HepG2 (cell line): ENCODE measurements around the gene ELP1. TPM values are rescaled to one million over a fixed set of nuclear protein-coding genes. Genes with fewer than 3 reads are reported as not detected.
A peak's percentile ranks its signal among the peaks of the same experiment; 100 is the strongest.

Experiments
- BRCA1 ChIP-seq: sonication (generic); formaldehyde crosslinking; IDR thresholded peaks from 2 replicates; pipeline ENCODE4 v1.4.0; 2020; ENCODE audit warnings: missing genetic modification reagents
- CREB1 ChIP-seq, 2 experiments: fragments of 450-650 bp in 1 of 2; IDR thresholded peaks; 2 replicates each; pipeline ENCODE4 v1.6.1; 2016 to 2017; ENCODE audit warnings: control low read depth in 1 of 2, mild to moderate bottlenecking in 1 of 2, missing compliant biosample characterization in 1 of 2, missing genetic modification characterization in 1 of 2
- GTF2F1 ChIP-seq: fragments of 150-350 bp; IDR thresholded peaks from 2 replicates; pipeline ENCODE4 v1.6.1; 2014; ENCODE audit warnings: low read length
- MED1 ChIP-seq: sonication (generic); formaldehyde crosslinking; IDR thresholded peaks from 2 replicates; pipeline ENCODE4 v1.4.0; 2020; ENCODE audit warnings: missing genetic modification reagents
- MXI1 ChIP-seq: IDR thresholded peaks from 3 replicates; pipeline ENCODE4 v1.6.1; 2012; ENCODE audit warnings: low read depth, low read length, inconsistent platforms, borderline replicate concordance
- RAD51 ChIP-seq: fragments of 450-650 bp; IDR thresholded peaks from 2 replicates; pipeline ENCODE4 v1.6.1; 2016; ENCODE audit warnings: borderline replicate concordance
- SP4 ChIP-seq: sonication (generic); formaldehyde crosslinking; IDR thresholded peaks from 2 replicates; pipeline ENCODE4 v1.8.1; 2023; ENCODE audit warnings: mild to moderate bottlenecking, missing genetic modification reagents
- TSC22D2 ChIP-seq: sonication (generic); formaldehyde crosslinking; IDR thresholded peaks from 2 replicates; pipeline ENCODE4 v1.5.1; 2020; ENCODE audit warnings: missing genetic modification reagents, mild to moderate bottlenecking, borderline replicate concordance
- WIZ ChIP-seq: sonication (generic); formaldehyde crosslinking; IDR thresholded peaks from 2 replicates; pipeline ENCODE4 v1.5.1; 2020; ENCODE audit warnings: mild to moderate bottlenecking, missing genetic modification reagents
- ZNF282 ChIP-seq: fragments of 450-650 bp; IDR thresholded peaks from 2 replicates; pipeline ENCODE4 v1.6.1; 2018; ENCODE audit not compliant: partially characterized antibody
- ZNF350 ChIP-seq: sonication (generic); formaldehyde crosslinking; IDR thresholded peaks from 2 replicates; pipeline ENCODE4 v1.4.0; 2020; ENCODE audit warnings: mild to moderate bottlenecking, low read depth, missing genetic modification reagents, borderline replicate concordance
- polyA plus RNA-seq, 8 experiments: library from polyadenylated mRNA; depleted of rRNA in 3 of 8; stranded (reverse) in 7 of 8; unstranded in 1 of 8; fragments of >200 nt; fragmentation: Illumina TruSeq in 4 of 8; extraction: Trizol in 4 of 8; gene quantifications; 2 replicates each; pipeline versions ENCODE4 v1.2.1 to v1.2.3, GENCODE V29; 2011 to 2016; ENCODE audit warnings: low read depth in 4 of 8, missing spikeins in 1 of 8, mixed read lengths in 1 of 8; ENCODE audit not compliant: insufficient read depth in 1 of 8
- total RNA-seq, 5 experiments: library from RNA; depleted of rRNA; stranded (reverse); fragments of >200 nt; fragmentation: Illumina TruSeq; extraction: Trizol; gene quantifications; 2 replicates each; pipeline ENCODE4 v1.2.3, GENCODE V29; 2016; ENCODE audit warnings: low read depth in 1 of 5
- TF ChIP-seq, protein P1 (sequence below): IDR thresholded peaks from 2 replicates; pipeline ENCODE4 v1.6.1; 2018; ENCODE audit warnings: missing genetic modification reagents
- TF ChIP-seq, protein P2 (sequence below): sonication (generic); formaldehyde crosslinking; IDR thresholded peaks from 2 replicates; pipeline ENCODE4 v1.5.0; 2020; ENCODE audit warnings: missing genetic modification reagents, mild to moderate bottlenecking, borderline replicate concordance
- TF ChIP-seq, protein P3 (sequence below): IDR thresholded peaks from 2 replicates; pipeline ENCODE4 v1.6.1; 2016; ENCODE audit warnings: mild to moderate bottlenecking, missing biosample characterization, missing genetic modification reagents
- TF ChIP-seq, protein P4 (sequence below): IDR thresholded peaks from 2 replicates; pipeline ENCODE4 v1.6.1; 2012; ENCODE audit warnings: low read depth, low read length, improper control_type of control experiment
- TF ChIP-seq, protein P5 (sequence below): IDR thresholded peaks from 2 replicates; pipeline ENCODE4 v1.6.1; 2016; ENCODE audit warnings: mild to moderate bottlenecking
- TF ChIP-seq, protein P6 (sequence below): sonication (generic); formaldehyde crosslinking; IDR thresholded peaks from 2 replicates; pipeline ENCODE4 v1.4.0; 2020; ENCODE audit warnings: missing genetic modification reagents
- TF ChIP-seq, protein P7 (sequence below): sonication (generic); formaldehyde crosslinking; IDR thresholded peaks from 2 replicates; pipeline ENCODE4 v1.5.0; 2020; ENCODE audit warnings: mild to moderate bottlenecking, missing genetic modification reagents

ELP1 gene
- total and polyA plus RNA-seq, 2 of the 13 experiments (the other 11 are each of a cell fraction or from before 2014, with no cell fraction given), result 157 to 275 TPM

DNA sequence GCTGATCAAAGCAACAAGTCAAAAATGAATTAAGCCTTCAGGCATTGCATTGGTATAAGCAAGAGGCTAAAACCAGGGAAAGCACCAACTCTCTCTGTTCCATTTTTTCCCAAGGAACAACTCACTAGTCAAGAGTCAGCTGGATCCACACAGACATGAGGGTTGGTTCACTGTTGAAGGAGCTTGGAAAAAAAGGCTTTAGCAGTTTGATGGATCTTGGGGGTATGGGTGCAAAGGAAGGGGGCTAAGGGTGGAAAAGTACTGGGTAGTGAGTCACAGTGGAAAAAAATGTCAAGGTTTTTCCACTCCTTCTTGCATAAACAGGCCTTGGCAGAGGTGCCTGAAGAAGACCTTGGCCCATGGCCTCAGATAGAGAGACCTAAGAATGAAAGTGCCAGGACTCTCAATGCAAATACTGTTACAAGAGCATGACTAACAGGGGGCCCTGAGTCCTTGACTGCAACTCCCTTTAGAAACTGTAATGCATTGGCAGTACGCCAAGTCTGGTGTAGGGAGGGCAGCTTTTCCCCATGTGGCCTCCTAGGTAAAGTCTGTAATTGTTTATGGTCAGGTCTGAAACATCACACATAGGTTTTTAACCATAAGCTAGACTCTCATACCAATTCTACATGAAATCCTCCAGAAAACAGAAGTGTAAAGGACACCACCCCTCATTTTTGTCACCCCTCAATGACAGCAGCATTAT is 48.1 kb downstream of the ELP1 start (continued):
- TF ChIP-seq, protein P1, sequence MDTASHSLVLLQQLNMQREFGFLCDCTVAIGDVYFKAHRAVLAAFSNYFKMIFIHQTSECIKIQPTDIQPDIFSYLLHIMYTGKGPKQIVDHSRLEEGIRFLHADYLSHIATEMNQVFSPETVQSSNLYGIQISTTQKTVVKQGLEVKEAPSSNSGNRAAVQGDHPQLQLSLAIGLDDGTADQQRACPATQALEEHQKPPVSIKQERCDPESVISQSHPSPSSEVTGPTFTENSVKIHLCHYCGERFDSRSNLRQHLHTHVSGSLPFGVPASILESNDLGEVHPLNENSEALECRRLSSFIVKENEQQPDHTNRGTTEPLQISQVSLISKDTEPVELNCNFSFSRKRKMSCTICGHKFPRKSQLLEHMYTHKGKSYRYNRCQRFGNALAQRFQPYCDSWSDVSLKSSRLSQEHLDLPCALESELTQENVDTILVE (CRISPR knock-in tag), result peak; percentile 81
- TF ChIP-seq ZNF282 (no peak), MED1 (CRISPR knock-in tag) (peak; percentile 100), BRCA1 (CRISPR knock-in tag) (0 out of 2 replicates have a peak, but pooled peaks have one; percentile 69), SP4 (CRISPR knock-in tag) (peak; percentile 63; the same call in 1 of the 2 replicates), RAD51 (no peak), MXI1 (peak; percentile 88; the same call in 2 of the 3 replicates), GTF2F1 (peak; percentile 63), TSC22D2 (peak; percentile 80; the same call in 1 of the 2 replicates), WIZ (no peak), ZNF350 (CRISPR knock-in tag) (peak; percentile 91; the same call in 1 of the 2 replicates), CREB1 (IDR thresholded peaks at IDR 0.05) (peak; percentile 60), CREB1 (CRISPR knock-in tag; IDR thresholded peaks at IDR 0.05) (peak; percentile 86)
- TF ChIP-seq, protein P2, sequence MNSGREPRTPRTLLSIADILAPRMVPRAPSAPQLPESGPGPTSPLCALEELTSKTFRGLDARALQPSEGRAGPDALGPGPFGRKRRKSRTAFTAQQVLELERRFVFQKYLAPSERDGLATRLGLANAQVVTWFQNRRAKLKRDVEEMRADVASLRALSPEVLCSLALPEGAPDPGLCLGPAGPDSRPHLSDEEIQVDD (CRISPR knock-in tag), result no peak
- TF ChIP-seq, protein P3, sequence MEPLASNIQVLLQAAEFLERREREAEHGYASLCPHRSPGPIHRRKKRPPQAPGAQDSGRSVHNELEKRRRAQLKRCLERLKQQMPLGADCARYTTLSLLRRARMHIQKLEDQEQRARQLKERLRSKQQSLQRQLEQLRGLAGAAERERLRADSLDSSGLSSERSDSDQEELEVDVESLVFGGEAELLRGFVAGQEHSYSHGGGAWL (CRISPR knock-in tag), result no peak
- TF ChIP-seq, protein P4, sequence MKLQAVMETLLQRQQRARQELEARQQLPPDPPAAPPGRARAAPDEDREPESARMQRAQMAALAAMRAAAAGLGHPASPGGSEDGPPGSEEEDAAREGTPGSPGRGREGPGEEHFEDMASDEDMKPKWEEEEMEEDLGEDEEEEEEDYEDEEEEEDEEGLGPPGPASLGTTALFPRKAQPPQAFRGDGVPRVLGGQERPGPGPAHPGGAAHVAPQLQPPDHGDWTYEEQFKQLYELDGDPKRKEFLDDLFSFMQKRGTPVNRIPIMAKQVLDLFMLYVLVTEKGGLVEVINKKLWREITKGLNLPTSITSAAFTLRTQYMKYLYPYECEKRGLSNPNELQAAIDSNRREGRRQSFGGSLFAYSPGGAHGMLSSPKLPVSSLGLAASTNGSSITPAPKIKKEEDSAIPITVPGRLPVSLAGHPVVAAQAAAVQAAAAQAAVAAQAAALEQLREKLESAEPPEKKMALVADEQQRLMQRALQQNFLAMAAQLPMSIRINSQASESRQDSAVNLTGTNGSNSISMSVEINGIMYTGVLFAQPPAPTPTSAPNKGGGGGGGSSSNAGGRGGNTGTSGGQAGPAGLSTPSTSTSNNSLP, result 0 out of 2 replicates have a peak, but pooled peaks have one; percentile 12
- TF ChIP-seq, protein P5, sequence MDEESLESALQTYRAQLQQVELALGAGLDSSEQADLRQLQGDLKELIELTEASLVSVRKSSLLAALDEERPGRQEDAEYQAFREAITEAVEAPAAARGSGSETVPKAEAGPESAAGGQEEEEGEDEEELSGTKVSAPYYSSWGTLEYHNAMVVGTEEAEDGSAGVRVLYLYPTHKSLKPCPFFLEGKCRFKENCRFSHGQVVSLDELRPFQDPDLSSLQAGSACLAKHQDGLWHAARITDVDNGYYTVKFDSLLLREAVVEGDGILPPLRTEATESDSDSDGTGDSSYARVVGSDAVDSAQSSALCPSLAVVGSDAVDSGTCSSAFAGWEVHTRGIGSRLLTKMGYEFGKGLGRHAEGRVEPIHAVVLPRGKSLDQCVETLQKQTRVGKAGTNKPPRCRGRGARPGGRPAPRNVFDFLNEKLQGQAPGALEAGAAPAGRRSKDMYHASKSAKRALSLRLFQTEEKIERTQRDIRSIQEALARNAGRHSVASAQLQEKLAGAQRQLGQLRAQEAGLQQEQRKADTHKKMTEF, result peak; percentile 98
- TF ChIP-seq, protein P6, sequence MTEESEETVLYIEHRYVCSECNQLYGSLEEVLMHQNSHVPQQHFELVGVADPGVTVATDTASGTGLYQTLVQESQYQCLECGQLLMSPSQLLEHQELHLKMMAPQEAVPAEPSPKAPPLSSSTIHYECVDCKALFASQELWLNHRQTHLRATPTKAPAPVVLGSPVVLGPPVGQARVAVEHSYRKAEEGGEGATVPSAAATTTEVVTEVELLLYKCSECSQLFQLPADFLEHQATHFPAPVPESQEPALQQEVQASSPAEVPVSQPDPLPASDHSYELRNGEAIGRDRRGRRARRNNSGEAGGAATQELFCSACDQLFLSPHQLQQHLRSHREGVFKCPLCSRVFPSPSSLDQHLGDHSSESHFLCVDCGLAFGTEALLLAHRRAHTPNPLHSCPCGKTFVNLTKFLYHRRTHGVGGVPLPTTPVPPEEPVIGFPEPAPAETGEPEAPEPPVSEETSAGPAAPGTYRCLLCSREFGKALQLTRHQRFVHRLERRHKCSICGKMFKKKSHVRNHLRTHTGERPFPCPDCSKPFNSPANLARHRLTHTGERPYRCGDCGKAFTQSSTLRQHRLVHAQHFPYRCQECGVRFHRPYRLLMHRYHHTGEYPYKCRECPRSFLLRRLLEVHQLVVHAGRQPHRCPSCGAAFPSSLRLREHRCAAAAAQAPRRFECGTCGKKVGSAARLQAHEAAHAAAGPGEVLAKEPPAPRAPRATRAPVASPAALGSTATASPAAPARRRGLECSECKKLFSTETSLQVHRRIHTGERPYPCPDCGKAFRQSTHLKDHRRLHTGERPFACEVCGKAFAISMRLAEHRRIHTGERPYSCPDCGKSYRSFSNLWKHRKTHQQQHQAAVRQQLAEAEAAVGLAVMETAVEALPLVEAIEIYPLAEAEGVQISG (CRISPR knock-in tag), result peak; percentile 85
- TF ChIP-seq, protein P7, sequence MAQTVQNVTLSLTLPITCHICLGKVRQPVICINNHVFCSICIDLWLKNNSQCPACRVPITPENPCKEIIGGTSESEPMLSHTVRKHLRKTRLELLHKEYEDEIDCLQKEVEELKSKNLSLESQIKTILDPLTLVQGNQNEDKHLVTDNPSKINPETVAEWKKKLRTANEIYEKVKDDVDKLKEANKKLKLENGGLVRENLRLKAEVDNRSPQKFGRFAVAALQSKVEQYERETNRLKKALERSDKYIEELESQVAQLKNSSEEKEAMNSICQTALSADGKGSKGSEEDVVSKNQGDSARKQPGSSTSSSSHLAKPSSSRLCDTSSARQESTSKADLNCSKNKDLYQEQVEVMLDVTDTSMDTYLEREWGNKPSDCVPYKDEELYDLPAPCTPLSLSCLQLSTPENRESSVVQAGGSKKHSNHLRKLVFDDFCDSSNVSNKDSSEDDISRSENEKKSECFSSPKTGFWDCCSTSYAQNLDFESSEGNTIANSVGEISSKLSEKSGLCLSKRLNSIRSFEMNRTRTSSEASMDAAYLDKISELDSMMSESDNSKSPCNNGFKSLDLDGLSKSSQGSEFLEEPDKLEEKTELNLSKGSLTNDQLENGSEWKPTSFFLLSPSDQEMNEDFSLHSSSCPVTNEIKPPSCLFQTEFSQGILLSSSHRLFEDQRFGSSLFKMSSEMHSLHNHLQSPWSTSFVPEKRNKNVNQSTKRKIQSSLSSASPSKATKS (CRISPR knock-in tag), result peak; percentile 62; the same call in 1 of the 2 replicates
